Neural progenitor cell (in vitro differentiated cells): ENCODE measurements around the gene PCSK5. TPM values are rescaled to one million over a fixed set of nuclear protein-coding genes. Genes with fewer than 3 reads are reported as not detected.
"Not testable (repeated sequence)": the region's sequence is repeated elsewhere in the genome, so short reads cannot be mapped to it uniquely, and the experiment has no call there.

ENCODE experiments used
- DNase-seq: peaks from one replicate; pipeline ENCODE4 v3.0.0-alpha.2; 2016; ENCODE audit warnings: low spot score
- H2AFZ ChIP-seq: fragments of 200-600 bp; sonication (generic); replicated peaks from 2 replicates; pipeline ENCODE4 v1.6.1; 2016; ENCODE audit warnings: antibody characterized with exemption
- H3F3A ChIP-seq: fragments of 200-600 bp; sonication (generic); 2 replicates; pipeline ENCODE4 v1.6.1; 2016; ENCODE audit warnings: antibody characterized with exemption, low read depth
- H3K27ac ChIP-seq: fragments of 200-600 bp; sonication (generic); 2 replicates; pipeline ENCODE4 v1.5.1; 2016; ENCODE audit warnings: mild to moderate bottlenecking
- H3K27me3 ChIP-seq: fragments of 200-600 bp; sonication (generic); 2 replicates; pipeline ENCODE4 v1.6.1; 2016; ENCODE audit warnings: mild to moderate bottlenecking, moderate library complexity
- H3K36me3 ChIP-seq: fragments of 200-600 bp; sonication (generic); 2 replicates; pipeline ENCODE4 v1.5.1; 2016
- H3K4me1 ChIP-seq: fragments of 200-600 bp; sonication (generic); 2 replicates; pipeline ENCODE4 v1.6.1; 2016; ENCODE audit warnings: mixed run types
- H3K4me2 ChIP-seq: fragments of 200-600 bp; sonication (generic); 2 replicates; pipeline ENCODE4 v1.6.1; 2016
- H3K4me3 ChIP-seq: fragments of 200-600 bp; sonication (generic); 2 replicates; pipeline ENCODE4 v1.5.1; 2016
- H3K79me2 ChIP-seq: fragments of 200-600 bp; sonication (generic); 2 replicates; pipeline ENCODE4 v1.6.1; 2016; ENCODE audit warnings: low read depth
- H3K9ac ChIP-seq: fragments of 200-600 bp; sonication (generic); 2 replicates; pipeline ENCODE4 v1.6.1; 2016
- H3K9me3 ChIP-seq: fragments of 200-600 bp; sonication (generic); 2 replicates; pipeline ENCODE4 v1.5.1; 2016; ENCODE audit warnings: low read depth
- H4K20me1 ChIP-seq: fragments of 200-600 bp; sonication (generic); 2 replicates; pipeline ENCODE4 v1.6.1; 2016; ENCODE audit warnings: low read depth
- H3K27ac Mint-ChIP-seq: 3 replicates; pipeline ENCODE4 v1.8.0; 2021; ENCODE audit warnings: mixed read lengths
- H3K27me3 Mint-ChIP-seq: 2 replicates; pipeline ENCODE4 v1.8.0; 2022; ENCODE audit warnings: low read depth, mild to moderate bottlenecking, inconsistent platforms, moderate library complexity, mixed read lengths; ENCODE audit not compliant: insufficient read depth
- H3K36me3 Mint-ChIP-seq: 3 replicates; pipeline ENCODE4 v1.8.0; 2021; ENCODE audit warnings: mixed read lengths
- H3K4me1 Mint-ChIP-seq: 3 replicates; pipeline ENCODE4 v1.8.0; 2021; ENCODE audit warnings: mixed read lengths
- H3K4me3 Mint-ChIP-seq: 3 replicates; pipeline ENCODE4 v1.8.0; 2021; ENCODE audit warnings: mild to moderate bottlenecking, moderate library complexity, mixed read lengths
- H3K9me3 Mint-ChIP-seq: 3 replicates; pipeline ENCODE4 v1.8.0; 2020; ENCODE audit warnings: mixed read lengths
- EZH2 ChIP-seq: fragments of 200-600 bp; sonication (generic); IDR thresholded peaks from 2 replicates; pipeline ENCODE4 v1.6.1; 2017; ENCODE audit warnings: antibody characterized with exemption, mild to moderate bottlenecking, moderate library complexity
- EZH2phosphoT487 ChIP-seq: fragments of 200-600 bp; sonication (generic); IDR thresholded peaks from 2 replicates; pipeline ENCODE4 v1.6.1; 2017; ENCODE audit warnings: antibody characterized with exemption
- total RNA-seq: library from RNA; depleted of rRNA; stranded (reverse); fragments of >200 nt; gene quantifications from 2 replicates; pipeline ENCODE4 v1.2.3, GENCODE V29; 2015; ENCODE audit warnings: low replicate concordance
- TF ChIP-seq, protein P1 (sequence below): fragments of 200-600 bp; sonication (generic); IDR thresholded peaks from 2 replicates; pipeline ENCODE4 v1.5.1; 2017; ENCODE audit warnings: antibody characterized with exemption, mild to moderate bottlenecking

Gene PCSK5
- total RNA-seq, 1 donor from 2014 or later, result 23.4 TPM

DNA sequence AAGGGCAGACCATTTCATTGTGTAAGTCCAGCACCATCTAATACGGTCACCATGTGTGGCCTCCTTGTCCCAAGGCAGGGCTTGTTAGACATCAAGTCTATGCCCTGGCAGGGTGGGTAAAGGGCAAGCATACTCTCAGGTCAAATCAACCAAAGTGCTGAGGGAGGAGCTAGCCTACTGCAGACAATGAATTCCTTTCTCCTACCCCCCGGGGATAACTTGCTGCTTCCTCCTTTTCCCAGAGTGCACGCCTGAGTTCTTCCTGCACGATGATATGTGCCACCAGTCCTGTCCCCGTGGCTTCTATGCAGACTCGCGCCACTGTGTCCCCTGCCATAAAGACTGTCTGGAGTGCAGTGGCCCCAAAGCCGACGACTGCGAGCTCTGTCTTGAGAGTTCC lies 432.3 kb downstream of the PCSK5 start:
- no peak overlapping the region for H3K4me3 ChIP-seq
- H3K27me3 ChIP-seq, result no peaks in the 10 kb centered on the region
- H3K4me2 ChIP-seq, result no peak overlapping the region
- Mint-ChIP-seq H3K4me1 (peaks cover 10% of the 10 kb centered on the region), H3K4me3 (no peak overlapping the region), H3K27me3 (peaks cover 2% of the 10 kb centered on the region), H3K36me3 (no peaks in the 10 kb centered on the region), H3K27ac (no peak overlapping the region), H3K9me3 (peaks cover 3% of the 10 kb centered on the region)
- no peak overlapping the region for H3K9ac ChIP-seq
- no peaks in the 10 kb centered on the region for H3K9me3 ChIP-seq
- no peaks in the 10 kb centered on the region for H3F3A ChIP-seq
- peak overlapping the region; percentile 50 for H2AFZ ChIP-seq
- no peaks in the 10 kb centered on the region for H3K79me2 ChIP-seq
- no peaks in the 10 kb centered on the region for H4K20me1 ChIP-seq
- H3K36me3 ChIP-seq, result no peaks in the 10 kb centered on the region
- H3K27ac ChIP-seq, result no peak overlapping the region
- DNase-seq, result no peak
- no peaks in the 10 kb centered on the region for H3K4me1 ChIP-seq
- TF ChIP-seq EZH2phosphoT487, result no peak

DNA sequence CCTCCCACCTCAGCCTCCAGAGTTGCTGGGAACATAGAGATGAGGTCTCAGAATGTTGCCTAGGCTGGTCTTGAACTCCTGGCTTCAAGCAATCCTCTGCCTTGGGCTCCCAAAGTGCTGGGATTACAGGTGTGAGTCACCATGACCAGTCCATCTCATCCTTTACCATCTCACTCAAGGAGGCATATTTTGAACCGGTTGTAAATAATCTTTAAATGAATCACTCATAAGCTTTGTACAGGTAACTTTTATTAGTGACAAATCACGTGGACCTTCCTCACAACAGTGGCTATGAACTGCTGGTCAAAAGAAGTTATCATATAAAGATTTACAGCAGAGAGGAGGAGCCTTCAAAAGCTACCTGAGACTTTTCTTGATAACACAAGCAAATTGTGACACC lies 433.0 kb downstream of the PCSK5 start:
- DNase-seq, result no peak
- H3K4me1 ChIP-seq, result no peaks in the 10 kb centered on the region
- peaks cover 2% of the 10 kb centered on the region for H3K27me3 Mint-ChIP-seq

DNA sequence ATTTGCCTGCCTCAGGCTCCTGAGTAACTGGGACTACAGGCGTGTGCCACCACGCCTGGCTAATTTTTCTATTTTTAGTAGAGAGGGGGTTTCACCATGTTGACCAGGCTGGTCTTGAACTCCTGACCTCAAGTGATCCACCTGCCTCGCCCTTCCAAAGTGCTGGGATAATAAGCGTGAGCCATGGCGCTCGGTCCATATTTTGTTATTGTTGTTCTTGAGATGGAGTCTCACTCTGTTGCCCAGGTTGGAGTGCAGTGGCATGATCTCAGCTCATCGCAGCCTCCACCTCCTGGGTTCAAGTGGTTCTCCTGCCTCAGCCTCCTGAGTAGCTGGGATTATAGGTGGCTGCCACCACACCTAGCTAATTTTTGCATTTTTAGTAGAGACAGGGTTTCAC lies 433.6 kb downstream of the PCSK5 start:
- not testable (repeated sequence) for H3K4me1 ChIP-seq, H3K27me3 ChIP-seq, H3K36me3 Mint-ChIP-seq, H3K9me3 Mint-ChIP-seq, H3K9ac ChIP-seq, H3K4me3 ChIP-seq, H3K27ac ChIP-seq, H3K27ac Mint-ChIP-seq, H3K79me2 ChIP-seq, H4K20me1 ChIP-seq, H3K4me3 Mint-ChIP-seq, H3K36me3 ChIP-seq, H2AFZ ChIP-seq, H3K9me3 ChIP-seq, DNase-seq, H3K4me2 ChIP-seq, H3K27me3 Mint-ChIP-seq, H3K4me1 Mint-ChIP-seq, H3F3A ChIP-seq

More for the DNA sequence above, 433.0 kb downstream of the PCSK5 start:
- no peak overlapping the region for H3K9ac ChIP-seq
- no peak overlapping the region for H3K4me2 ChIP-seq
- no peak overlapping the region for H2AFZ ChIP-seq
- H3K27ac ChIP-seq, result no peak overlapping the region
- no peaks in the 10 kb centered on the region for H3K79me2 ChIP-seq
- no peaks in the 10 kb centered on the region for H3K27me3 ChIP-seq
- H4K20me1 ChIP-seq, result no peaks in the 10 kb centered on the region
- Mint-ChIP-seq H3K27ac (no peak overlapping the region), H3K9me3 (peaks cover 3% of the 10 kb centered on the region), H3K4me3 (no peak overlapping the region), H3K4me1 (peaks cover 10% of the 10 kb centered on the region), H3K36me3 (no peaks in the 10 kb centered on the region)
- TF ChIP-seq EZH2 (no peak), EZH2phosphoT487 (no peak)
- TF ChIP-seq, protein P1, sequence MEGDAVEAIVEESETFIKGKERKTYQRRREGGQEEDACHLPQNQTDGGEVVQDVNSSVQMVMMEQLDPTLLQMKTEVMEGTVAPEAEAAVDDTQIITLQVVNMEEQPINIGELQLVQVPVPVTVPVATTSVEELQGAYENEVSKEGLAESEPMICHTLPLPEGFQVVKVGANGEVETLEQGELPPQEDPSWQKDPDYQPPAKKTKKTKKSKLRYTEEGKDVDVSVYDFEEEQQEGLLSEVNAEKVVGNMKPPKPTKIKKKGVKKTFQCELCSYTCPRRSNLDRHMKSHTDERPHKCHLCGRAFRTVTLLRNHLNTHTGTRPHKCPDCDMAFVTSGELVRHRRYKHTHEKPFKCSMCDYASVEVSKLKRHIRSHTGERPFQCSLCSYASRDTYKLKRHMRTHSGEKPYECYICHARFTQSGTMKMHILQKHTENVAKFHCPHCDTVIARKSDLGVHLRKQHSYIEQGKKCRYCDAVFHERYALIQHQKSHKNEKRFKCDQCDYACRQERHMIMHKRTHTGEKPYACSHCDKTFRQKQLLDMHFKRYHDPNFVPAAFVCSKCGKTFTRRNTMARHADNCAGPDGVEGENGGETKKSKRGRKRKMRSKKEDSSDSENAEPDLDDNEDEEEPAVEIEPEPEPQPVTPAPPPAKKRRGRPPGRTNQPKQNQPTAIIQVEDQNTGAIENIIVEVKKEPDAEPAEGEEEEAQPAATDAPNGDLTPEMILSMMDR, result no peak
- no peak overlapping the region for H3K4me3 ChIP-seq
- no peaks in the 10 kb centered on the region for H3F3A ChIP-seq
- no peaks in the 10 kb centered on the region for H3K36me3 ChIP-seq
- H3K9me3 ChIP-seq, result no peaks in the 10 kb centered on the region

DNA sequence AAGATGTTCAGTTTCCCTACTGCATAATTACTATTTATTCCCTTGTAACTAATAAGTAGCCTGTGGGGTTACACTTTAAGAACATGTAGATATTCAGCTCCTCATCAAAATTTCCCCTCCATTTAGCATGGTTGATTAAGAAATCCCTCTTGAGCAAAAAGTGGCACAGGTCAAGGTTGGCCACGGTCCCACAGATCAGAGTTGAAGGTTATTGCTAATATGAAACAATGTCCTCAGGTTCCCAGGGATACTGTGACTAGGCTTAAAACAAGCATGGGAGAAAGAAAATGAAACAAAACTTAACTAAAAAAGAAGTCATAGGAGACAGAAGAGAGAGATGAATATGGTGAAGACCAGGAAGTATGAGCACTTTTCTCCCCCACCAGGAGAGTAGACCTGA lies 439.6 kb downstream of the PCSK5 start:
- Histone ChIP-seq H3K4me3 (no peak overlapping the region), H3F3A (no peaks in the 10 kb centered on the region), H3K4me1 (no peaks in the 10 kb centered on the region), H3K9ac (no peak overlapping the region), H3K27ac (no peak overlapping the region), H3K36me3 (no peaks in the 10 kb centered on the region), H2AFZ (no peak overlapping the region), H3K27me3 (no peaks in the 10 kb centered on the region), H3K9me3 (no peaks in the 10 kb centered on the region), H4K20me1 (no peaks in the 10 kb centered on the region), H3K4me2 (no peak overlapping the region), H3K79me2 (no peaks in the 10 kb centered on the region)
- DNase-seq, result no peak
- H3K27me3 Mint-ChIP-seq, result peaks cover 5% of the 10 kb centered on the region
- peaks cover under 1% of the 10 kb centered on the region for H3K4me1 Mint-ChIP-seq
- H3K27ac Mint-ChIP-seq, result no peak overlapping the region
- TF ChIP-seq, protein P1, result no peak
- TF ChIP-seq EZH2, result no peak
- TF ChIP-seq EZH2phosphoT487, result no peak
- no peaks in the 10 kb centered on the region for H3K36me3 Mint-ChIP-seq
- no peak overlapping the region for H3K4me3 Mint-ChIP-seq
- H3K9me3 Mint-ChIP-seq, result no peaks in the 10 kb centered on the region
